Activated naive CD4-positive, alpha-beta T cell treated with anti-CD3 and anti-CD28 coated beads, Interleukin-2, amount 50 U/mL, for 16 hours (primary cell): ENCODE results near the gene NDUFA11.

Source experiments
- DNase-seq: peaks from one replicate; pipeline ENCODE4 v3.0.0-alpha.2; 2020

The NDUFA11 gene

DNA sequence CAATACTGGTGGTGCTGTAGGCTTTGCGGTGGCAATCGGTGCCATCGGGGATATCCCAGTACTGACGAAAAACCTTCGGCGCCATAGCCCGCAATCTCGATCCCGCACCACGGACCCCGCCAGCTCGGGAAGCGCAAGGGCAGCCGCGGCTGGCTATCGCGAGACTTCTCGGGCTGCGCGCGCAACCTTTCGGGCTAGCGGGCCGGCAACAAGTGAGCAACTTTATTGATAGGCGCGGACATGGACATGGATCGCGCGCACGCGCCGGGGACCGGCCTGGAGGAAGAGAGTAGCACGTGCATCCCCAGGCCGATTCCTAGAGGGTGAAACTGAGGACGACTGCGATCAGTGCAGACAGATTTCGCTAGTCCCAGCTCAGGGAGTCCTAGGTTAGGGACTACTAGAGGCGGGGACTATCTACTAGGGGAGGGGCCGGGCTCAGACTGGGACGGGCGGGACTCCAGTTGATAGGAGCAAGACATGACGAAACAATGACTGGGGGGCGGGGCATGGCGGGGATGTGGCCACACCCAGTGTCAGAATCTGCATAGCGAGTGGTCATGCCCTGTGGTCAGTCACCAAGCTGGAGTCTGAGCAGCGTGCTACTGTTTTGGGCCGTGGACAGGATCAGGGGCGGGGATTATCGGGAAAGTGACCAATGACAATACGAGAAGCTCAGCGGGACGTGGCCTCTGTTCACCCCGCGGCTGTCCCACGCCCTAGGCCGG lies at the start of gene NDUFA11:
TSS of gene NDUFA11 (minus strand) at position 167 of the 728 bp plus-strand sequence. CDS start at position 85, 82 bp downstream.
- peak; percentile 97 for DNase-seq

GRCh38 chr19:5953030-5953589 lies 49.5 kb upstream of the NDUFA11 start:
- no peak for DNase-seq

DNA sequence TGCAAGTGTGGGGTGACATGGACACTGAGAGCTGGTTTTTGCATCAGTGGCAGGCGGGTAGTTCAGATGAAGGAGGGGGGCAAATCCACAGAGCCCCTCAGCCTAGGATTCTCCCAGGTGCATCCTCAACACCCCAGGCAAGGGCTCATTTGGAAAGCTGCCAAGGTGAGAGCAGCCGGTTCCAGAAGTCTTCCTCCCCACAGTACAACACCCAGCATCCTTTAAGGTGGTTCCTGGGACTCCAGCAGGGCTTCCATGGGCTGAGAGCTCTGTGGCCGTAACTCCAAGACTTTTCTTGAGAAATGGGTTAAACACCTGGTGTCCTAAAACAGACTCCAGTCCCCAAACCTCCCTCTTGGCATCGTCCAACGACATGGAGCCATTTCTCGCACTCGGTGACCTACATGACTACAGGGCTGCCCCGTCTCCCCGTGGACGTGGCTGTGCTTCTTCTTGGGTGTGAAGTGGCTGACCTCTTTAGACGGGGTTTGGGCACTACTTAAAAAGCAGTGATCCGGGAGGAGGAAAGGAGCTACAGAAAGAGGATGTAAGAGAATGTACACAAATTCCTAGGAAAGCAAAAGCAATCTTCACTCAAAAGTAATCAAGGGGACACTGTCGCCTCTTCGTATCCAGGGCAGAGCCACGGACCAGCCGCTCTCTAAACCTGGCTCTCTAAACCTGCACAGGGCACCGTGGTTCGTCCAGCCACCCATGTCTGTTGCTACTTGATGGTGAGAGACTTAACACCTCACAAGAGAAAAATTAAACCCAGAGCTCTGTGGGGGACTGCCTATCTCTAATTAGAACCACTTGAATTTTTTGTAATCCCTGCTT lies 48.8 kb upstream of the NDUFA11 start:
- no peak for DNase-seq

- no peak for DNase-seq
Measured at GRCh38 chr19:5951338-5951861, 47.8 kb upstream of the NDUFA11 start.

- DNase-seq: no peak
Measured at GRCh38 chr19:5950741-5951140, 47.2 kb upstream of the NDUFA11 start.

- peak; percentile 31 for DNase-seq
Measured at GRCh38 chr19:5949792-5950305, 46.3 kb upstream of the NDUFA11 start.

- DNase-seq: no peak
Measured at GRCh38 chr19:5948752-5949564, 45.4 kb upstream of the NDUFA11 start.

GRCh38 chr19:5947435-5947834 lies 43.8 kb upstream of the NDUFA11 start:
- DNase-seq: no peak

- no peak for DNase-seq
Measured at GRCh38 chr19:5943623-5944022, 40.0 kb upstream of the NDUFA11 start.

- DNase-seq: no peak
Measured at GRCh38 chr19:5943045-5943444, 39.5 kb upstream of the NDUFA11 start.

- DNase-seq: no peak
Measured at GRCh38 chr19:5941673-5942072, 38.1 kb upstream of the NDUFA11 start.

DNA sequence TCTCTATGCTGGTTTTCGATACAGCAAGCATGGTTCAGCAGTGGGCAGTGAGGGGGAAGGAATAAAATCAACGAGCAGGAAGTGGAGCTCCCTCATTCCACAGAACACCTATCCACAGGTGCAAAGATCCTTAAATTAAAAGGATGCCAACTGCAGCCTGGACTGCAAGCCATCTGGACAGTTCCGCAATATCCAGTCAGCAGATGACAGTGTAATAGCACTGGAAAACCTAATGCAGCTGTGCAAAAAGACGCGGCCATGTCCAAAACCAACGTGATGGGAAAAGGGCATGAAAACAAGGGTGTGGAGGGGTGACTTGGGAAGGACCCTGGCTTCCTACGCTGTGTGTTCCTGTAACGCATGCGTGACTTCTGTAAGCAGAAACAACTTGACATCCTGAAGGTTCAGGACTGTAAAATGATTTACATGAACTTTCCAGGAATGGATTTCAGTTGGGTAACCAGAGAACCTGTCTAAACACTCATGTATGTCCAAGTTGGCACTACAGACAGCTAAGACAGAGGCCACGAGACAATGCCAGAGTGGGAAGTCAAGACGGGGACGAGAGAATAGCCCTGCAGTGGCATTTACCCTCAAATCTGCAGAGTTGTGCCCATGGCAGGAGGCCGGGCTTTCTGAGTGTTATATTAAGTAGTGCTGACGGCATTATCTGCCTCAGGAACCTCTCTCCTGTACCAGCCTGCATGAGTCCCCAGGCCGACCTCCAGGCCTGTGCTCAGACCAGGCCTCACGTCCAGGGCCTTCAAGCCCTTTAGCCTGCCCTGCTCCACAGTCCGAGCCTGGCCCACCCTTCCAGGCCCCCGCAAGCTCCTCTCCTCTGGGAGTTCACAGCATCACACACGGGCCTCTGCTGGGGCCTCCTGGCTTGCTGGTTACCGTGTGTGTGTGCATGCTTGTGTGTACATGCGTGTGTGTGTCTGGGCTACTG lies 36.9 kb upstream of the NDUFA11 start:
- DNase-seq: no peak

DNA sequence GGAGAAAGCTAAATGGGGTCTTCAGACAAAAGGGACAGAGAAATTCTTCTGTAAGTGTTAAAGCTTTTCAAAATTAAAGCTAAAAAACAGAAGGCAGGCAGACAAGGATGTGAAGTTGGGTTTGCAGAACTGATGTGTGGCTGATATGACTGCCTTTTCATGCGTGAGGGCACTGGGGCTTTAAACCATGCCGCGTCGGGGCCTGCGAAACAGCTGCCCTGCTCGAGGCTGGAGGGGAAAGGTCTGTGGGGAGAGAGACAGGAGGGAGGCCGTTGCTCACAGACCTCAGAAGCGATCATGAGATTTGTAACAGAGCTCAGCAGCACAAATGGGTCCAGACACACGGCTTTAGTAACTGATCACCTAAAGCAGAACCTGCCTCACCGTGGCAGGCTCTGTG lies 34.0 kb upstream of the NDUFA11 start:
- DNase-seq: no peak

DNA sequence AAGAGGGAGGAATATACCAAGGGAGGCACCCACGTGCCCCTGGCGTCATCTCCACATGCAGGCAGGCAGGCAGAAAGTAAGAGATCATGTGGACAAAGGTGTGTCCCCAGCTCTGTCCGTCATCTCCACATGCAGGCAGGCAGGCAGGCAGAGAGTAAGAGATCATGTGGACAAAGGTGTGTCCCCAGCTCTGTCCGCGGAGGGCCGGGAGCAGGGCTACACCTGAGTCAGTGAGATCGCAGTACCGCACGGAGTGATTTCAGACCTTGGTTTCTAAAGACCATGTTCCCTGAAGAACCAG lies 32.7 kb upstream of the NDUFA11 start:
- DNase-seq: no peak

- DNase-seq: no peak
Measured at GRCh38 chr19:5935473-5936291, 32.1 kb upstream of the NDUFA11 start.

GRCh38 chr19:5934774-5935472 lies 31.3 kb upstream of the NDUFA11 start:
- DNase-seq: no peak

DNA sequence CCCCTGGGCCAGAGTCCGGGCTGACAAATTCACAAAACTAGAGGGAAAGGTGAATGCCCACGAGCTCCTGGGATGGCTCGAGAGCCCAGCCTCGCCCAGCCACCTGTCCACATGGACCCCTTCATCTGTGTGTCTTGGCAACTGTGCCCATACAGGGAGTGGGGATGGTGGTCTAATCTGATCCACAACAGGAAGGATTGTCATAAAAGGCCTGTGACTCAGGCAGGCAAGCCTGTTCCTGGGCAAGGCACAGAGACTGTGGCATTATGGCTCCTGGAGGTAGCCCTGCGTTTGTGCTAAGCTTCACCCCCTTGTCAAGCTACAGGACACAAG lies 30.4 kb upstream of the NDUFA11 start:
- DNase-seq: no peak

- DNase-seq: no peak
Measured at GRCh38 chr19:5933391-5934068, 29.9 kb upstream of the NDUFA11 start.

DNA sequence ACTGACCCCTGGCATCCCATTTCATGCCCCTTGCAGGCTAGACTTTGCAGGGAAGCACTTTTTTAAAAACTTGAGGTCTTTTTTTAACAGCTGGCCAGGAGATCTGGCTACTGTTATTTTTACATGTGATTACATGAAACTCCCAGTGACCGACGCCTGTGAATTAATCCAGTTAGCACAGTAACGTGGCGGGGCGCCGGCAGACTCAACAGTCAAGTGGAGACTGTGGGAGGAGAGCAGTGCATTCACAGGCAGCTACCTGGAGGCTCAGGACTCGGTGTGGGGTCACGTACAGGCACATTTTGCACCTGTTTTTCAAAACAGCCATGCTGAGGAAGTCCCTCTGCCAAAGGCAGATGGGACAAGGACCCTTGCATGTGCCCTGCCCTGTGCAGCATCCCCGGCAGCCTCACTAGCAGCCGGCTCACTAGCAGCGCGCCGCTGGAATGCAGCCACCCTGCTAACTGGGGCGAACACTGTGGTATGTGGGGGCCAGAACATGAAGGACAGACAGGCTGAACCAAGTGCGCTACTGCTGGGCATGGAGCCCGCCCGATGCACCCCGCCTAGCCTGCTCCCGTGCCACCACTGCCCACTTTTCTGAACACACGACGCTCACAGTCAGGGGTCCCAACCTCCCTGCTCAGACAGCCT lies 29.1 kb upstream of the NDUFA11 start:
- DNase-seq: no peak
